ENCODE results near the gene MCL1.
"Not testable (repeated sequence)": the region's sequence is repeated elsewhere in the genome, so short reads cannot be mapped to it uniquely, and the experiment has no call there.

Gene MCL1

GRCh38 chr1:150572918-150573647 is 6.3 kb downstream of the MCL1 start:
- TF ChIP-seq CTCF (IDR thresholded peaks at IDR 0.05; ENCODE audit: control insufficient read depth, extremely low read depth, insufficient read depth) = no peak
- no peak for DNase-seq (ENCODE audit: low read depth)
- no peak overlapping the region for H3K4me3 ChIP-seq (ENCODE audit: low read depth, low read length)

- no peak for TF ChIP-seq CTCF (IDR thresholded peaks at IDR 0.05; ENCODE audit: control insufficient read depth, extremely low read depth, insufficient read depth)
- no peak overlapping the region for H3K4me3 ChIP-seq (ENCODE audit: low read depth, low read length)
- no peak for DNase-seq (ENCODE audit: low read depth)
These were observed 10.8 kb downstream of the MCL1 start for GRCh38 chr1:150568594-150568966.

GRCh38 chr1:150567717-150568593 is 11.5 kb downstream of the MCL1 start:
- peak; percentile 84 for DNase-seq (ENCODE audit: low read depth)
- H3K4me3 ChIP-seq (ENCODE audit: low read depth, low read length) = peak overlapping the region; percentile 31
- TF ChIP-seq CTCF (IDR thresholded peaks at IDR 0.05; ENCODE audit: control insufficient read depth, extremely low read depth, insufficient read depth) = no peak

- TF ChIP-seq CTCF (IDR thresholded peaks at IDR 0.05; ENCODE audit: control insufficient read depth, extremely low read depth, insufficient read depth) = no peak
- no peak for DNase-seq (ENCODE audit: low read depth)
- H3K4me3 ChIP-seq (ENCODE audit: low read depth, low read length) = peak overlapping the region; percentile 31
These were observed 12.1 kb downstream of the MCL1 start for GRCh38 chr1:150567341-150567716.

GRCh38 chr1:150566589-150567340 is 12.6 kb downstream of the MCL1 start:
- peak overlapping the region; percentile 31; the same call in 1 of the 2 replicates for H3K4me3 ChIP-seq (ENCODE audit: low read depth, low read length)
- DNase-seq (ENCODE audit: low read depth) = no peak
- no peak for TF ChIP-seq CTCF (IDR thresholded peaks at IDR 0.05; ENCODE audit: control insufficient read depth, extremely low read depth, insufficient read depth)

- not testable (repeated sequence) for H3K4me3 ChIP-seq (ENCODE audit: low read depth, low read length); DNase-seq (ENCODE audit: low read depth)
These were observed 14.0 kb downstream of the MCL1 start for GRCh38 chr1:150565240-150565991.
